A549 treated with DMSO at 1 μM for 4 hours (cell line): ENCODE data around the gene ZNF608. TPM values are rescaled to one million over a fixed set of nuclear protein-coding genes. Genes with fewer than 3 reads are reported as not detected.

Experiments used
- total RNA-seq: library from RNA; stranded (reverse); fragments of 200-300 nt; extraction: Qiagen RNA extraction; gene quantifications from 5 replicates; pipeline ENCODE4 v1.2.3, GENCODE V29; 2022; ENCODE audit warnings: low read depth

The ZNF608 gene
- 0.25 to 1.1 TPM (median 0.40 TPM) in 5 replicates for total RNA-seq

GRCh38 chr5:124745928-124746915 is at the start of gene ZNF608:
Gene ZNF608, minus strand, starts transcription at chr5:124746639. Its CDS starts 1,650 bp downstream, at chr5:124744989.

